GM23338 (cell line): ENCODE measurements around the gene PHF24. TPM values are rescaled to one million over a fixed set of nuclear protein-coding genes. Genes with fewer than 3 reads are reported as not detected.

Source experiments
- ATAC-seq: fragments of 200-7000 bp; cut with Tn5 transposase; 3 replicates; pipeline ENCODE4 v1.9.1; 2020
- DNase-seq: peaks from one replicate; pipeline ENCODE4 v3.0.0-alpha.2; 2015; ENCODE audit warnings: low spot score
- H2AFZ ChIP-seq: fragments of 200-600 bp; sonication (generic); 2 replicates; pipeline ENCODE4 v1.8.0; 2016; ENCODE audit warnings: antibody characterized with exemption, mild to moderate bottlenecking, moderate library complexity
- H3F3A ChIP-seq: fragments of 200-600 bp; sonication (generic); replicated peaks from 2 replicates; pipeline ENCODE4 v1.8.0; 2017; ENCODE audit warnings: antibody characterized with exemption, mixed run types, low read depth
- H3K27ac ChIP-seq: fragments of 200-600 bp; sonication (generic); 2 replicates; pipeline ENCODE4 v1.6.1; 2016; ENCODE audit warnings: low read depth
- H3K27me3 ChIP-seq: fragments of 200-600 bp; sonication (generic); 2 replicates; pipeline ENCODE4 v1.8.0; 2016; ENCODE audit warnings: mild to moderate bottlenecking, mixed run types, moderate library complexity; ENCODE audit not compliant: insufficient read depth
- H3K36me3 ChIP-seq: fragments of 200-600 bp; sonication (generic); 2 replicates; pipeline ENCODE4 v1.8.0; 2016; ENCODE audit warnings: mild to moderate bottlenecking; ENCODE audit not compliant: insufficient read depth
- H3K4me1 ChIP-seq: fragments of 200-600 bp; sonication (generic); 2 replicates; pipeline ENCODE4 v1.8.0; 2016; ENCODE audit warnings: mild to moderate bottlenecking, moderate library complexity; ENCODE audit not compliant: insufficient read depth
- H3K4me2 ChIP-seq: fragments of 200-600 bp; sonication (generic); 2 replicates; pipeline ENCODE4 v1.7.1; 2017; ENCODE audit warnings: mixed run types
- H3K4me3 ChIP-seq: fragments of 200-600 bp; sonication (generic); 2 replicates; pipeline ENCODE4 v1.6.1; 2016; ENCODE audit warnings: mixed run types
- H3K79me2 ChIP-seq: fragments of 200-600 bp; sonication (generic); replicated peaks from 2 replicates; pipeline ENCODE4 v1.8.0; 2017; ENCODE audit warnings: mild to moderate bottlenecking; ENCODE audit not compliant: insufficient read depth
- H3K9me2 ChIP-seq: fragments of 200-600 bp; sonication (generic); 2 replicates; pipeline ENCODE4 v1.8.0; 2017; ENCODE audit not compliant: insufficient read depth
- H4K20me1 ChIP-seq: fragments of 200-600 bp; sonication (generic); replicated peaks from 2 replicates; pipeline ENCODE4 v1.8.0; 2017; ENCODE audit warnings: mild to moderate bottlenecking; ENCODE audit not compliant: insufficient read depth
- H3K27ac Mint-ChIP-seq: 2 replicates; pipeline ENCODE4 v1.8.0; 2020; ENCODE audit warnings: inconsistent platforms, mild to moderate bottlenecking, moderate library complexity, mixed read lengths
- H3K27me3 Mint-ChIP-seq: 3 replicates; pipeline ENCODE4 v1.8.0; 2022; ENCODE audit warnings: low read depth, mild to moderate bottlenecking, moderate library complexity, mixed read lengths, inconsistent platforms; ENCODE audit not compliant: insufficient read depth, poor library complexity
- H3K36me3 Mint-ChIP-seq: 3 replicates; pipeline ENCODE4 v1.8.0; 2021; ENCODE audit warnings: low read depth, mild to moderate bottlenecking, inconsistent platforms, moderate library complexity, mixed read lengths
- H3K4me1 Mint-ChIP-seq: 3 replicates; pipeline ENCODE4 v1.8.0; 2020; ENCODE audit warnings: mild to moderate bottlenecking, inconsistent platforms, mixed read lengths
- H3K4me3 Mint-ChIP-seq: 3 replicates; pipeline ENCODE4 v1.8.0; 2021; ENCODE audit warnings: moderate library complexity, mild to moderate bottlenecking, inconsistent platforms, mixed read lengths
- H3K9me3 Mint-ChIP-seq: 3 replicates; pipeline ENCODE4 v1.8.0; 2020; ENCODE audit warnings: moderate library complexity, mild to moderate bottlenecking, inconsistent platforms, mixed read lengths
- CREB1 ChIP-seq: fragments of 250-450 bp; sonication (Bioruptor Pico); IDR thresholded peaks from 2 replicates; pipeline ENCODE4 v1.5.0; 2020; ENCODE audit warnings: low read depth, mild to moderate bottlenecking, moderate library complexity
- CTCF ChIP-seq, 2 experiments: fragments of 200-600 bp in 1 of 2; sonication (generic) in 1 of 2; conservative IDR thresholded peaks; 2 replicates each; pipeline versions ENCODE4 v1.5.1 to v1.6.1; 2016 to 2017; ENCODE audit warnings: antibody characterized with exemption in 2 of 2, low read depth in 2 of 2, mild to moderate bottlenecking in 2 of 2, moderate library complexity in 1 of 2
- ETS1 ChIP-seq: IDR thresholded peaks from 2 replicates; pipeline ENCODE4 v1.6.1; 2016; ENCODE audit warnings: antibody characterized with exemption
- EZH2 ChIP-seq: fragments of 200-600 bp; sonication (generic); IDR thresholded peaks from one replicate; pipeline ENCODE4 v1.8.0; 2017; ENCODE audit warnings: antibody characterized with exemption, mild to moderate bottlenecking, low read depth; ENCODE audit not compliant: unreplicated experiment
- EZH2phosphoT487 ChIP-seq: fragments of 200-600 bp; sonication (generic); IDR thresholded peaks from one replicate; pipeline ENCODE4 v1.8.1; 2018; ENCODE audit warnings: antibody characterized with exemption; ENCODE audit not compliant: unreplicated experiment
- JUNB ChIP-seq: IDR thresholded peaks from one replicate; pipeline ENCODE4 v1.6.1; 2016; ENCODE audit warnings: antibody characterized with exemption; ENCODE audit not compliant: unreplicated experiment
- NANOG ChIP-seq: IDR thresholded peaks from 2 replicates; pipeline ENCODE4 v1.6.1; 2016; ENCODE audit warnings: antibody characterized with exemption, borderline replicate concordance
- POLR2AphosphoS5 ChIP-seq: IDR thresholded peaks from 2 replicates; pipeline ENCODE4 v1.6.1; 2016; ENCODE audit warnings: antibody characterized with exemption, low read depth
- REST ChIP-seq: IDR thresholded peaks from one replicate; pipeline ENCODE4 v1.6.1; 2018; ENCODE audit warnings: antibody characterized with exemption; ENCODE audit not compliant: unreplicated experiment
- STAT1 ChIP-seq: IDR thresholded peaks from one replicate; pipeline ENCODE4 v1.6.1; 2016; ENCODE audit warnings: antibody characterized with exemption; ENCODE audit not compliant: unreplicated experiment
- ZNF114 ChIP-seq: fragments of 250-450 bp; sonication (Bioruptor Pico); IDR thresholded peaks from 2 replicates; pipeline ENCODE4 v1.5.0; 2020; ENCODE audit warnings: mild to moderate bottlenecking, moderate library complexity
- ZNF331 ChIP-seq: fragments of 250-450 bp; sonication (Bioruptor Pico); IDR thresholded peaks from 2 replicates; pipeline ENCODE4 v1.5.0; 2020; ENCODE audit warnings: low read depth, mild to moderate bottlenecking, moderate library complexity
- polyA plus RNA-seq: library from polyadenylated mRNA; unstranded; fragments of >200 nt; fragmentation: Nextera tagmentation; extraction: Ambion mirVana; gene quantifications from 2 replicates; pipeline ENCODE4 v1.2.1, GENCODE V29; 2016
- total RNA-seq: library from RNA; depleted of rRNA; stranded (reverse); fragments of >200 nt; shearing (Covaris generic); gene quantifications from 2 replicates; pipeline ENCODE4 v1.2.3, GENCODE V29; 2014
- TF ChIP-seq, protein P1 (sequence below): fragments of 250-450 bp; sonication (Bioruptor Pico); IDR thresholded peaks from 2 replicates; pipeline ENCODE4 v1.5.0; 2020; ENCODE audit warnings: mild to moderate bottlenecking, moderate library complexity

PHF24 gene
- total and polyA plus RNA-seq, 2 experiments from 2014 or later: 0.05 to 0.14 TPM

GRCh38 chr9:34971146-34971811, 13.2 kb downstream of the PHF24 start:
- H3K4me3 Mint-ChIP-seq: no peak overlapping the region
- Histone ChIP-seq H3K27ac (no peak overlapping the region), H3K4me3 (no peak overlapping the region), H3K36me3 (no peaks in the 10 kb centered on the region), H3K9me2 (no peaks in the 10 kb centered on the region), H4K20me1 (no peaks in the 10 kb centered on the region), H3K4me1 (peaks cover 6% of the 10 kb centered on the region; the same call in 1 of the 2 replicates), H3K4me2 (no peak overlapping the region), H2AFZ (no peak overlapping the region), H3K27me3 (no peaks in the 10 kb centered on the region), H3F3A (no peaks in the 10 kb centered on the region), H3K79me2 (no peaks in the 10 kb centered on the region)
- no peaks in the 10 kb centered on the region for H3K36me3 Mint-ChIP-seq
- peaks cover 12% of the 10 kb centered on the region for H3K4me1 Mint-ChIP-seq
- no peak overlapping the region for H3K27ac Mint-ChIP-seq
- DNase-seq: no peak
- no peak for ATAC-seq
- H3K27me3 Mint-ChIP-seq: peaks cover 2% of the 10 kb centered on the region
- no peak for TF ChIP-seq CREB1 (CRISPR knock-in tag)
- TF ChIP-seq EZH2: no peak
- TF ChIP-seq JUNB: no peak
- TF ChIP-seq, protein P1, sequence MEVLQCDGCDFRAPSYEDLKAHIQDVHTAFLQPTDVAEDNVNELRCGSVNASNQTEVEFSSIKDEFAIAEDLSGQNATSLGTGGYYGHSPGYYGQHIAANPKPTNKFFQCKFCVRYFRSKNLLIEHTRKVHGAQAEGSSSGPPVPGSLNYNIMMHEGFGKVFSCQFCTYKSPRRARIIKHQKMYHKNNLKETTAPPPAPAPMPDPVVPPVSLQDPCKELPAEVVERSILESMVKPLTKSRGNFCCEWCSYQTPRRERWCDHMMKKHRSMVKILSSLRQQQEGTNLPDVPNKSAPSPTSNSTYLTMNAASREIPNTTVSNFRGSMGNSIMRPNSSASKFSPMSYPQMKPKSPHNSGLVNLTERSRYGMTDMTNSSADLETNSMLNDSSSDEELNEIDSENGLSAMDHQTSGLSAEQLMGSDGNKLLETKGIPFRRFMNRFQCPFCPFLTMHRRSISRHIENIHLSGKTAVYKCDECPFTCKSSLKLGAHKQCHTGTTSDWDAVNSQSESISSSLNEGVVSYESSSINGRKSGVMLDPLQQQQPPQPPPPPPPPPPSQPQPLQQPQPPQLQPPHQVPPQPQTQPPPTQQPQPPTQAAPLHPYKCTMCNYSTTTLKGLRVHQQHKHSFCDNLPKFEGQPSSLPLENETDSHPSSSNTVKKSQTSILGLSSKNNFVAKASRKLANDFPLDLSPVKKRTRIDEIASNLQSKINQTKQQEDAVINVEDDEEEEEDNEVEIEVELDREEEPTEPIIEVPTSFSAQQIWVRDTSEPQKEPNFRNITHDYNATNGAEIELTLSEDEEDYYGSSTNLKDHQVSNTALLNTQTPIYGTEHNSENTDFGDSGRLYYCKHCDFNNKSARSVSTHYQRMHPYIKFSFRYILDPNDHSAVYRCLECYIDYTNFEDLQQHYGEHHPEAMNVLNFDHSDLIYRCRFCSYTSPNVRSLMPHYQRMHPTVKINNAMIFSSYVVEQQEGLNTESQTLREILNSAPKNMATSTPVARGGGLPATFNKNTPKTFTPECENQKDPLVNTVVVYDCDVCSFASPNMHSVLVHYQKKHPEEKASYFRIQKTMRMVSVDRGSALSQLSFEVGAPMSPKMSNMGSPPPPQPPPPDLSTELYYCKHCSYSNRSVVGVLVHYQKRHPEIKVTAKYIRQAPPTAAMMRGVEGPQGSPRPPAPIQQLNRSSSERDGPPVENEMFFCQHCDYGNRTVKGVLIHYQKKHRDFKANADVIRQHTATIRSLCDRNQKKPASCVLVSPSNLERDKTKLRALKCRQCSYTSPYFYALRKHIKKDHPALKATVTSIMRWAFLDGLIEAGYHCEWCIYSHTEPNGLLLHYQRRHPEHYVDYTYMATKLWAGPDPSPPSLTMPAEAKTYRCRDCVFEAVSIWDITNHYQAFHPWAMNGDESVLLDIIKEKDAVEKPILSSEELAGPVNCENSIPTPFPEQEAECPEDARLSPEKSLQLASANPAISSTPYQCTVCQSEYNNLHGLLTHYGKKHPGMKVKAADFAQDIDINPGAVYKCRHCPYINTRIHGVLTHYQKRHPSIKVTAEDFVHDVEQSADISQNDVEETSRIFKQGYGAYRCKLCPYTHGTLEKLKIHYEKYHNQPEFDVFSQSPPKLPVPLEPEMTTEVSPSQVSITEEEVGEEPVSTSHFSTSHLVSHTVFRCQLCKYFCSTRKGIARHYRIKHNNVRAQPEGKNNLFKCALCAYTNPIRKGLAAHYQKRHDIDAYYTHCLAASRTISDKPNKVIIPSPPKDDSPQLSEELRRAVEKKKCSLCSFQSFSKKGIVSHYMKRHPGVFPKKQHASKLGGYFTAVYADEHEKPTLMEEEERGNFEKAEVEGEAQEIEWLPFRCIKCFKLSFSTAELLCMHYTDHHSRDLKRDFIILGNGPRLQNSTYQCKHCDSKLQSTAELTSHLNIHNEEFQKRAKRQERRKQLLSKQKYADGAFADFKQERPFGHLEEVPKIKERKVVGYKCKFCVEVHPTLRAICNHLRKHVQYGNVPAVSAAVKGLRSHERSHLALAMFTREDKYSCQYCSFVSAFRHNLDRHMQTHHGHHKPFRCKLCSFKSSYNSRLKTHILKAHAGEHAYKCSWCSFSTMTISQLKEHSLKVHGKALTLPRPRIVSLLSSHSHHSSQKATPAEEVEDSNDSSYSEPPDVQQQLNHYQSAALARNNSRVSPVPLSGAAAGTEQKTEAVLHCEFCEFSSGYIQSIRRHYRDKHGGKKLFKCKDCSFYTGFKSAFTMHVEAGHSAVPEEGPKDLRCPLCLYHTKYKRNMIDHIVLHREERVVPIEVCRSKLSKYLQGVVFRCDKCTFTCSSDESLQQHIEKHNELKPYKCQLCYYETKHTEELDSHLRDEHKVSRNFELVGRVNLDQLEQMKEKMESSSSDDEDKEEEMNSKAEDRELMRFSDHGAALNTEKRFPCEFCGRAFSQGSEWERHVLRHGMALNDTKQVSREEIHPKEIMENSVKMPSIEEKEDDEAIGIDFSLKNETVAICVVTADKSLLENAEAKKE (CRISPR knock-in tag): no peak
- TF ChIP-seq CTCF (conservative IDR thresholded peaks at IDR 0.05; ENCODE audit: low read depth in 2 of 2): no peak
- no peak for TF ChIP-seq ETS1
- no peak for TF ChIP-seq NANOG
- TF ChIP-seq STAT1: no peak
- no peak for TF ChIP-seq EZH2phosphoT487
- no peak for TF ChIP-seq ZNF331 (CRISPR knock-in tag)
- no peak for TF ChIP-seq ZNF114
- no peak for TF ChIP-seq POLR2AphosphoS5
- TF ChIP-seq REST: no peak
- no peaks in the 10 kb centered on the region for H3K9me3 Mint-ChIP-seq
